ENCODE results near the gene RNF224. TPM values are rescaled to one million over a fixed set of nuclear protein-coding genes. Genes with fewer than 3 reads are reported as not detected.

RNF224 gene
- total RNA-seq, 1 experiment from 2014 or later, result 1.2 TPM

DNA sequence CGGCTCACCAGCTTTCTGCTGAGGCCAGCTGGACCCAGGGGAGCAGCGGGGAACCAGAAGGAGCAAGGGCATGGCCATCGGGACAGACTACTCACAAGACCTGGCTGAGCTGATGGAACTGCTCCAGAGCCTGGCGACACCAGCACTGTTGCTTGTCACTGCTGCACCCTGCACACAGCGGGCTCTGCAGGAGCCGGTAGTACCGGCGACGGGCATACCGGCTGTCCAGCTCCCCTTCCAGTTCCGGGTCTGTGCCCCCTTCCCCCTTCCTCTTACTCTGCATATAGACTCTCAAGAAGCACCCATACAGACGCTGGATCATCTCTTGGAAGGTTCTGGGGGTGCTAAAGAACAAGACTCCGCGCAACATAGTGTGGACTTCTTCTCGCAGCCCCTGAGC is 39.9 kb upstream of the RNF224 start:
- peaks cover 25% of the 10 kb centered on the region for H3K4me1 ChIP-seq (ENCODE audit: insufficient read depth, low read length)
- CTCF ChIA-PET, result no interaction called here
- no peak overlapping the region for H3K27ac ChIP-seq (ENCODE audit: low read length)
- intact Hi-C loops (cut with micrococcal nuclease), result loop anchor here (5.0 kb wide), 1 partner anchor 40 kb away; the partner anchor contains the start of genes CYSRT1 and RNF224
- peaks cover 11% of the 10 kb centered on the region for H4K20me1 ChIP-seq (ENCODE audit: low read length)
- TF ChIP-seq, protein P1, sequence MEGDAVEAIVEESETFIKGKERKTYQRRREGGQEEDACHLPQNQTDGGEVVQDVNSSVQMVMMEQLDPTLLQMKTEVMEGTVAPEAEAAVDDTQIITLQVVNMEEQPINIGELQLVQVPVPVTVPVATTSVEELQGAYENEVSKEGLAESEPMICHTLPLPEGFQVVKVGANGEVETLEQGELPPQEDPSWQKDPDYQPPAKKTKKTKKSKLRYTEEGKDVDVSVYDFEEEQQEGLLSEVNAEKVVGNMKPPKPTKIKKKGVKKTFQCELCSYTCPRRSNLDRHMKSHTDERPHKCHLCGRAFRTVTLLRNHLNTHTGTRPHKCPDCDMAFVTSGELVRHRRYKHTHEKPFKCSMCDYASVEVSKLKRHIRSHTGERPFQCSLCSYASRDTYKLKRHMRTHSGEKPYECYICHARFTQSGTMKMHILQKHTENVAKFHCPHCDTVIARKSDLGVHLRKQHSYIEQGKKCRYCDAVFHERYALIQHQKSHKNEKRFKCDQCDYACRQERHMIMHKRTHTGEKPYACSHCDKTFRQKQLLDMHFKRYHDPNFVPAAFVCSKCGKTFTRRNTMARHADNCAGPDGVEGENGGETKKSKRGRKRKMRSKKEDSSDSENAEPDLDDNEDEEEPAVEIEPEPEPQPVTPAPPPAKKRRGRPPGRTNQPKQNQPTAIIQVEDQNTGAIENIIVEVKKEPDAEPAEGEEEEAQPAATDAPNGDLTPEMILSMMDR (conservative IDR thresholded peaks at IDR 0.05; ENCODE audit: low read depth, low read length), result no peak
- TF ChIP-seq EZH2 (IDR thresholded peaks at IDR 0.05; ENCODE audit: low read length, unreplicated experiment), result no peak
- TF ChIP-seq EZH2phosphoT487 (IDR thresholded peaks at IDR 0.05; ENCODE audit: borderline replicate concordance, low read length), result no peak
- peak overlapping the region; percentile 93 for H3K9ac ChIP-seq (ENCODE audit: low read length)
- H3K9me3 ChIP-seq (ENCODE audit: low read length), result no peaks in the 10 kb centered on the region
- H2AFZ ChIP-seq (ENCODE audit: low read length), result no peak overlapping the region
- peak overlapping the region; percentile 99 for H3K4me3 ChIP-seq (ENCODE audit: low read length)
- H3K9me2 ChIP-seq (replicated peaks; ENCODE audit: low read length), result no peaks in the 10 kb centered on the region
- H3K27me3 ChIP-seq (ENCODE audit: low read length), result no peaks in the 10 kb centered on the region
- H3K4me2 ChIP-seq (ENCODE audit: low read length), result peak overlapping the region; percentile 96
- H3K79me2 ChIP-seq (ENCODE audit: low read length), result peaks cover 40% of the 10 kb centered on the region
- H3K36me3 ChIP-seq (ENCODE audit: low read depth, low read length), result no peaks in the 10 kb centered on the region
- DNase-seq (no peak), ATAC-seq (no peak)
- BruUV-seq (replicated peaks), result no TSS peak
- H3F3A ChIP-seq (ENCODE audit: low read length, unreplicated experiment), result no peaks in the 10 kb centered on the region
- POLR2A ChIA-PET (ENCODE audit: unreplicated experiment), result no interaction called here

DNA sequence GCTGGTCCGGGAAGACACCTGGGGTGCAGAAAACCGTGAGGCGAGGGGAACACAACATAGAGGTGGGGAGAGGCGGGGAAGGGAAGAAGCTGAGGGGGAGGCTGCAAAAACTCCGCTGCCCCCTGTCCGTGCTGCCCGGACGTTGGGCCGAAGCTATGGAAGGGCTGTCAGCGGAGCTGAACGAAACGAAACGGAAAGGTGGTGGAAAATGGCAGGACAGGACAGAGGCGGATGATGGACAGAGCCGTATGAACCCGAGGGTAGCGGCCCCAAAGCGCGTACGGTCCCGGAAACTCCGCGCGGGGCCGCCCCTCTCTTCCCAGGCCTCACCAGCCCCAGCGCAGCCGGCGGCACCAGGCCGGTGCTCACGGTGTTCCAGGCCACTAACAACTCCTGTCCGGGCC is 39.2 kb upstream of the RNF224 start:
- Histone ChIP-seq H3F3A (ENCODE audit: low read length, unreplicated experiment) (no peaks in the 10 kb centered on the region), H2AFZ (ENCODE audit: low read length) (peak overlapping the region; percentile 86), H3K4me1 (ENCODE audit: insufficient read depth, low read length) (peaks cover 25% of the 10 kb centered on the region), H3K27me3 (ENCODE audit: low read length) (no peaks in the 10 kb centered on the region), H3K4me3 (ENCODE audit: low read length) (peak overlapping the region; percentile 99), H3K36me3 (ENCODE audit: low read depth, low read length) (no peaks in the 10 kb centered on the region), H4K20me1 (ENCODE audit: low read length) (peaks cover 11% of the 10 kb centered on the region), H3K79me2 (ENCODE audit: low read length) (peaks cover 40% of the 10 kb centered on the region), H3K9me2 (replicated peaks; ENCODE audit: low read length) (no peaks in the 10 kb centered on the region), H3K9ac (ENCODE audit: low read length) (peak overlapping the region; percentile 93), H3K4me2 (ENCODE audit: low read length) (peak overlapping the region; percentile 96), H3K27ac (ENCODE audit: low read length) (peak overlapping the region; percentile 92; the same call in 1 of the 2 replicates), H3K9me3 (ENCODE audit: low read length) (no peaks in the 10 kb centered on the region)
- BruUV-seq (replicated peaks), result TSS peak; percentile 74
- intact Hi-C loops (cut with micrococcal nuclease), result loop anchor here (2.0 to 5.0 kb wide), 2 partner anchors 37 to 39 kb away; partner anchors contain the start of genes CYSRT1 and RNF224
- no peak for DNase-seq
- TF ChIP-seq EZH2 (IDR thresholded peaks at IDR 0.05; ENCODE audit: low read length, unreplicated experiment) (no peak), EZH2phosphoT487 (IDR thresholded peaks at IDR 0.05; ENCODE audit: borderline replicate concordance, low read length) (no peak)
- TF ChIP-seq, protein P1 (conservative IDR thresholded peaks at IDR 0.05; ENCODE audit: low read depth, low read length), result no peak
- ChIA-PET CTCF (no interaction called here), POLR2A (ENCODE audit: unreplicated experiment) (no interaction called here)
- peak; percentile 2; the same call in 1 of the 2 replicates for ATAC-seq

All from PC-3 (cell line).